HepG2 (cell line): ENCODE results near the gene ANP32A. TPM values are rescaled to one million over a fixed set of nuclear protein-coding genes. Genes with fewer than 3 reads are reported as not detected.

Source experiments
- CTCF ChIP-seq: sonication (generic); formaldehyde crosslinking; IDR thresholded peaks from 2 replicates; pipeline ENCODE4 v1.5.0; 2020; ENCODE audit warnings: mild to moderate bottlenecking, missing genetic modification reagents, moderate library complexity
- GRHL1 ChIP-seq: sonication (generic); formaldehyde crosslinking; conservative IDR thresholded peaks from 2 replicates; pipeline ENCODE4 v1.8.0; 2022; ENCODE audit warnings: missing genetic modification reagents
- HNF1B ChIP-seq: sonication (generic); formaldehyde crosslinking; IDR thresholded peaks from 2 replicates; pipeline ENCODE4 v1.5.1; 2020; ENCODE audit warnings: mild to moderate bottlenecking, moderate library complexity, missing genetic modification reagents
- PCBP2 ChIP-seq: fragments of 200-400 bp; formaldehyde crosslinking; optimal IDR thresholded peaks from 2 replicates; pipeline ENCODE3; 2018; ENCODE audit warnings: low read length, low read depth; ENCODE audit not compliant: poor library complexity, severe bottlenecking
- RBM22 ChIP-seq: fragments of 200-400 bp; formaldehyde crosslinking; optimal IDR thresholded peaks from 2 replicates; pipeline ENCODE3; 2017; ENCODE audit warnings: mild to moderate bottlenecking, low read length, moderate library complexity
- SMARCE1 ChIP-seq: fragments of 450-650 bp; IDR thresholded peaks from 2 replicates; pipeline ENCODE4 v1.6.1; 2017; ENCODE audit warnings: borderline replicate concordance
- STAG1 ChIP-seq: sonication (generic); formaldehyde crosslinking; IDR thresholded peaks from 2 replicates; pipeline ENCODE4 v1.4.0; 2020; ENCODE audit warnings: missing genetic modification reagents
- ZNF263 ChIP-seq: sonication (generic); formaldehyde crosslinking; IDR thresholded peaks from 2 replicates; pipeline ENCODE4 v1.4.0; 2020; ENCODE audit warnings: missing genetic modification reagents
- ZNF687 ChIP-seq: sonication (generic); formaldehyde crosslinking; IDR thresholded peaks from 2 replicates; pipeline ENCODE4 v1.5.1; 2020; ENCODE audit warnings: mild to moderate bottlenecking, missing genetic modification reagents, moderate library complexity
- ZSCAN20 ChIP-seq: sonication (generic); formaldehyde crosslinking; IDR thresholded peaks from 2 replicates; pipeline ENCODE4 v1.4.0; 2020; ENCODE audit warnings: missing genetic modification reagents, mild to moderate bottlenecking, borderline replicate concordance
- polyA plus RNA-seq, 8 experiments: library from polyadenylated mRNA; depleted of rRNA in 3 of 8; stranded (reverse) in 7 of 8; unstranded in 1 of 8; fragments of >200 nt; fragmentation: Illumina TruSeq in 4 of 8; extraction: Trizol in 4 of 8; gene quantifications; 2 replicates each; pipeline versions ENCODE4 v1.2.1 to v1.2.3, GENCODE V29; 2011 to 2016; ENCODE audit warnings: low read depth in 4 of 8, missing spikeins in 1 of 8, mixed read lengths in 1 of 8; ENCODE audit not compliant: insufficient read depth in 1 of 8
- total RNA-seq, 5 experiments: library from RNA; depleted of rRNA; stranded (reverse); fragments of >200 nt; fragmentation: Illumina TruSeq; extraction: Trizol; gene quantifications; 2 replicates each; pipeline ENCODE4 v1.2.3, GENCODE V29; 2016; ENCODE audit warnings: low read depth in 1 of 5

Gene ANP32A
- total and polyA plus RNA-seq, 2 of the 13 experiments (the other 11 are each of a cell fraction or from before 2014, with no cell fraction given) = 60.6 to 206 TPM

GRCh38 chr15:68783226-68784058 lies 37.3 kb downstream of the ANP32A start (continued):
- TF ChIP-seq ZNF687 (CRISPR knock-in tag) (0 out of 2 replicates have a peak, but pooled peaks have one; percentile 26), HNF1B (CRISPR knock-in tag) (0 out of 2 replicates have a peak, but pooled peaks have one; percentile 32), RBM22 (peak; percentile 66), SMARCE1 (no peak), ZSCAN20 (CRISPR knock-in tag) (no peak), ZNF263 (CRISPR knock-in tag) (peak; percentile 74), GRHL1 (CRISPR knock-in tag) (no peak), STAG1 (CRISPR knock-in tag) (peak; percentile 62), PCBP2 (no peak), CTCF (CRISPR knock-in tag) (peak; percentile 73)
- TF ChIP-seq, all 625 proteins: peak for 9
